ENCODE measurements around the gene CPA3.

- TF ChIP-seq EZH2 (IDR thresholded peaks at IDR 0.05; ENCODE audit: borderline replicate concordance, low read depth, low read length, poor library complexity, severe bottlenecking) (no peak), CTCF (conservative IDR thresholded peaks at IDR 0.05; ENCODE audit: low read depth, low read length) (no peak)
Observed at GRCh38 chr3:148914936-148915690, 50.0 kb downstream of the CPA3 start.
